Measurements from ENCODE around the gene ASTN2.
A peak's percentile ranks its signal among the peaks of the same experiment; 100 is the strongest.

The ASTN2 gene

DNA sequence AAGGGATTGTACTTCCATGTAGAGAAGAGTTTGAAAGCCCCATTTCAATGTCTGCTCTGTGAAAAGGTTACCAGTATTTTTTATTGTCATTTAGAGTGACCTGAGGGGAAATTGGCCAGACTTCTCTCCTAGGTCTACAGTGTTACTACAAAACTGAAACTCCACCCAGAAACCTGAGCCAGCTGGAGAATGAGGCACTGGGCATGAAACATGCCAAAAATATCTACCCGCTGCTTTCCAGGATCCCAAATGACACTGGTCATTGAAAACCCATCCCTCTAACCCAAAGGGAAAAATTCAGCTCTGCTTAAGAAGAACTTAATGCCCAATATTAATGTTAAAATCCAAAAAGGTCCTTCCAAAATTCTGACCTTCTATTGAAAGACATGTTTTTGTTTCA is 826.9 kb downstream of the ASTN2 start:
- DNase-seq: no peak

DNA sequence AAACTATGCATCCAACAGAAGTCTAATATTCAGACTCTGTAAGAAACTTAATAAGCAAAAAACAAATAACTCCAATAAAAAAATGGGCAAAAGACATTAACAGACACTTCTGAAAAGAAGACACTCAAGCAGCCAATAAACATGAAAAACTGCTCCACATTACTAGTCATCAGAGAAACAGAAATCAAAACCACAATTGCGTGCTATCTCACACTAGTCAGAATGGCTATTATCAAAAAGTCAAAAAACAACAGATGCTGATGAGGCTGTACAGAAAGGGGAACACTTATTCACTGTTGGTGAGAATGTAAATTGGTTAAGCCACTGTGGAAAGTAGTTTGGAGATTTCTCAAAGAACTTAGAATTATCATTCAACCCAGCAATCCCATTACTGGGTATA is 829.0 kb downstream of the ASTN2 start:
- DNase-seq: no peak

- no peak for DNase-seq
Measured at GRCh38 chr9:116585204-116585603, 829.7 kb downstream of the ASTN2 start.

DNA sequence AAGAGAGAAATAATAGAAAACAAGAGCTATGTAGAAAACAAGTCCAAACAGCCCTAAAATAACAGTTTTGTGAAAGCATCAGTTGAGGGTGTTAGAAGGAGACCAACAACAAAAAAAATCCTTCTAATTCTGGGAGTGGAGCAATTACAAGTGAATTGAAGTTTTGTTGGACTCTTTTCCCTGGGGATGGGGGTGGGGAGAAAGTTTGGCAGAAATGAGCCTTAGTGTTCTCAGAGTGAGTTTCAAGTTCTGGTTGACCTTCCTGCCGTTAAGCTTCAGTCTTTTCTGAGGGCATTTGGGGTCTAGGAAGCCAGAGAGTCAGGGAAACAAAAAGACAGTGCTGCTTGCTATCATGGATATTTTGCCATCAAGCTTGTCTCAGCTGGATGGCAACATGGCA is 834.0 kb downstream of the ASTN2 start:
- DNase-seq: no peak

GRCh38 chr9:116576386-116576785 is 838.5 kb downstream of the ASTN2 start:
- DNase-seq: no peak

- no peak for DNase-seq
Measured at GRCh38 chr9:116574027-116574679, 840.7 kb downstream of the ASTN2 start.

- peak; percentile 13 for DNase-seq
Measured at GRCh38 chr9:116572095-116572748, 842.6 kb downstream of the ASTN2 start.

DNA sequence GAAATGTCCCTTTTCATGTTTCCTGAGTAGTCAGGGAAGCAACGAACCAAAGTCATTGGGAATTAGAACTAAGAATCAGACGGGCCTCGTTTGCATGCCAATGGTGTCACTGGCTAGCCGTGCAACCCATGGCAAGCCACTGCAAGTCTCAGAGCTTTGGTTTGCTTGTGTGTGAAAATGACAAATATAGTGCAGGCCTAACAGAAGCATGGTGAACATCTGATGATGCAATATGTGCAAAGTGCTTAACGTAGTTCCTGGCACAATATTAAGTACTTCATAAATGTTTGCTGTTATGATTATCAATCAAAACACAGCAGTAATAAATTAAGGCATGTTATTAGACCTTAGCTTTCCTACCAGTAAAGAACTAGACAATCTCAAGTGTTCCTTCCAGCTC is 845.7 kb downstream of the ASTN2 start:
- no peak for DNase-seq

DNA sequence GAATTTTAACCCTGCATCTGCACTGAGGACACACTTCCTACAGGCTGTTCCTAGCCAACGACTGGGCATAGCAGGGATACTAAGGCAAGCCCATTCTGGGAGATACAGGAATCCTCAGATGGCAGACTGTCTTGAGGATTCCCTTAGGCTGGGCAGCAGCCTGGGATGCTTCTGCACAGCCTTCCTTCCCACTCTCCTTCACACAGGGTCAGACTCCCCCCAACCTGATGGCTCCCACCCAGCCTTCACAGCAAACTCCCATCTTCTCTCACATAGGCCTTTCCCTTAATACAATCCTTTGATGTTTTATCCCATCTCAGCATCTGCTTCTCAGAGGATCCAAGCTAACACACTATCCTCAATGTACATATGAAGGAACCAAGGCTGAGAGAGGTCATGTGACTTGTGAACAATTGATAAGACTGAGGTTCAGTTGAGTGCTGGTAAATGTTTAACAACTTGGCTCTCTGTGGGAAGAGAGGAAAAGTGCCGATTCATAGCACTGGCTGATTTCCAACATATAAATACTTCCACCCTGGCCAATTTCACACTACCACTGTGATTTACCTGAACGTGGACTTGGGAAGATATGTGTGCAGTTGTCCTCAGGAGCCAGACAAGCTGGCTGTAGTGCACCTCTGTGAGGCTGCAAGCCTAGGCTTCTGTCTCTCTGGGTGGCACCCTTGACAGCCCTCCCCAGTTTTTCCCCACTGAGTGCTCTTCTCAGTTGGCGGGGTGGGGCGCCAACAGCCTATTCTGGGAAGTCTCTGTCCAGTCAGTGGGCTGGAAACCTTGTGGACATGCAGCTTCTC is 848.0 kb downstream of the ASTN2 start:
- DNase-seq: no peak

DNA sequence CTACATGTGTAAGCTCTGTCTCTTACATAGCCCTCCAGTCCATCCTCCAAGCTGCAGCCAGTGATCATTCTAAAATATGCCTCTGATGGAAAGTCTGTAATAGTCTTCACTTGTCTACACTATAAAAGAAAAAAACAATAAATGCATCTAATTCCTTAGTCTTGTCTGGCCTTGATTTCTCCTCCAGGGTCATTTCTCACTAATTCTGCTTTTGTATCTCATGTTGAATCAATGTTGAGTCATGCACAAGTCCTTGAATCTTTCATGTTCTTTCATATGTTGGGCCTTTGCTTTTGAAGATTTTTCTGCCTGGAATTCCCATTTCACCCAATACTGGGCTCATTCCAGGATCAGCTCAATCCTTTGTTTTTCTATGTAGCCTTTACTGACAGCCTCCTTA is 848.9 kb downstream of the ASTN2 start:
- no peak for DNase-seq

- DNase-seq: no peak
Measured at GRCh38 chr9:116564266-116564793, 850.5 kb downstream of the ASTN2 start.

DNA sequence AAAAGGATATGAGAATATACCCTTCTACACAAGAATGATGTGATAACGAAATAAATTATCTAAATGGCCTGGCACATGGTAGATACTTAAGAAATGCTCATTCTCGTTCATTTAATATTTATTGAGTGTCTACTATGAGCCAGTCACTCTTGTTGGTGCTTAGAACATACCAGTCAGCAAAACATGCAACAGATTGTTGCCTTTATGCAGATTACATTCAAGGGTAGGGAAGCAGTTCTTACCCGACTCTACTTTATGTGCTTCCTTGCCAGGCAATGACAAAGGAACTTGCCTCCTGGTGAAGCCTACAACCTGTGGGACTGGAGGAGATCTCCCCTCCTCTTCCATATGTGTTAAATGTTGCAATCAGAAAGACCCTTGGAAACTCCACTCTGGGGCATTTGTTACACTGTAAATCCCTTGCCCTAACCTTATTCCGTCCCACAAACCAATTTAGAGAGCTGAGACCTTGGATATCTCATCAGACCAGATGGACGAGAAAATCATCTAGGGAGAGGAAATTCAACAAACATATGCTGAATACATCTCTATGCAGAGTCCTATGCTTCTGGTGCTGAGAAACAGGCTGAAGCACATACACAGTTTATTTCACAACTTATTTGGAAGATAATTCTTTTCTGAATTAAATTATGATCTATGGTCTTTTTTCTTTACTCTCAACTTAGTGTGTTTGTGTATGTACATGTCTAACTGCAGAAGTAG is 855.9 kb downstream of the ASTN2 start:
- no peak for DNase-seq

GRCh38 chr9:116558035-116558434 is 856.8 kb downstream of the ASTN2 start:
- DNase-seq: no peak

GRCh38 chr9:116555556-116556155 is 859.2 kb downstream of the ASTN2 start:
- DNase-seq: no peak

DNA sequence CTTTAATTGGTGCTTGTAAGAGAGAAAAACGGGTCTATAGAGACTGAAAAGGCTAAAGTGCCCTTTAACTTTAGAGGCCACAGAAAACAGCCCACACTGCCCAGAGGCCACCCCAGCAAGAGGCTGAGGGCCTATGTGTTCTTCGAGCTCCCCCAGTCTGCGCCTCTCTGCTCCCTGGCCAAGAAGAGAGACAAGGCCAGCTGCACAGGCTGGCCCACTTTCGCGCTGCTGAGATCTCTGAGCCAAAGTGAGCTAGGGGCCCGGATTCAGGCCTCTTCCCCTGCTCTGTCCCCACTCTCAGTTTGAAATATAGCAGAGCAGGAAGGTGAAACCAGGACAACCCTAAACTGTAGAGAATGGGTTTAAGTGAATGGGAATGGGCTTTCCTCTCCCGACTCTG is 859.7 kb downstream of the ASTN2 start:
- no peak for DNase-seq

DNA sequence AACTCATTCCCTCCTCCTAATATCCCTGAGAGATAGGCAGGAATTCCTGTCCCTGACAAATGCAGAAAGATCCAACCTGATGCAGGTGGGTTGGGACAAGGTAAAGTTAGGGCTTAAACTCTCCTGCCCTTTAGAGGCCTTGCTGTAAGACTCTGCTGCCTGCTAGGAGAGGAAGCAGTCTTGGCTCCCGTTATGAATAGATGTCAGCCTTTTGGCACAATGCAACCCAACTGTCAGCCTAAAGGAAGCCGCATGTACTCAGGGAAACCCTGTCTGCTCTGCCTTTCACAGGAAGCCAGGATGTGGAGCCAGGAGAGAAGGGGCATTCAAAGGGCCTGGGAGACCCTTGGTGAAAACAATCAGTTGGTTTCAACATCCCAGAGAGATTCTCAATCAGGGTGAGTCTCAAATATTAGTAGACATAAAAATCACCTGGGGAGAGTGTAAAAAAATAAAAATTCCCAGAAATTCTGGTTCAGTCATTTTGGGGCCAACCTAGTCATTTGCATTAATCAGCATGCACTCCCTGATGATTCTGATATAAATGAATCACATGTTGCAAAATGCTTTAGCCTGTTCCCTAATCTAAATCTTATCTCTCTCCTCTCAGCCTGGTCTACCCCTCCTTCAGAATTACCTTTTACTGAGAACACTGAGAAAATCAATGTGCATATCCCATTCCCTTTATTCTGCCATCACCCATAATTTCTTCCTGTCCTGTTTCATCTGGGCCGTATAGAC is 864.0 kb downstream of the ASTN2 start:
- DNase-seq: no peak

- no peak for DNase-seq
Measured at GRCh38 chr9:116549786-116550660, 864.8 kb downstream of the ASTN2 start.

- DNase-seq: no peak
Measured at GRCh38 chr9:116549061-116549664, 865.7 kb downstream of the ASTN2 start.

GRCh38 chr9:116547729-116548426 is 867.0 kb downstream of the ASTN2 start:
- DNase-seq: no peak

Data from SHP77 treated with DMSO at 0.1 percent for 48 hours (cell line).